ENCODE results near the gene ITGB1BP1.
A peak's percentile ranks its signal among the peaks of the same experiment; 100 is the strongest.

Gene ITGB1BP1

DNA sequence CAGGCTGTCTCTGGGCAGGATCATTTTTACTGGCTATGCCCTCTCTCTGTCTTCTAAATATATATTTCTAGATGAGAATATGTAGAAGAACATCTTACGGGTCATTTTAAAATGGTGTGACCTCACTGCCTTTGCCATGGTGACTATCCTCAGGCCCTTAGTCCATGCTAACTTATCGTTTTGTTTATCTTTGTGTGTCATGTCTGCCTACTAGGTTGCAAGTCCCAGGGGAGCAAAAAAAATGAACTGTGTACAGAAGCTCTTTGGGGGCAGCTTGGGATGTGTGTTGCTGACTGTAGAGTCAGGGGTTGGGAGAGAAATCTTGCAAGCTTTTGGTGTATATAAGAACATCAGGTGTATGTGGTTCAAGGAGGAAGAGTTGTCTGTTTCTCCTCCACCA, 11.2 kb upstream of the ITGB1BP1 start:
- no peaks in the 10 kb centered on the region for H3K9me3 ChIP-seq (ENCODE audit: low read depth, low read length)
- no peak overlapping the region for H3K27ac ChIP-seq
- no peak for DNase-seq (ENCODE audit: low read depth, low spot score)
- H3K36me3 ChIP-seq (ENCODE audit: insufficient read depth, low read length), result peaks cover 79% of the 10 kb centered on the region
- no peak overlapping the region for H3K9ac ChIP-seq (ENCODE audit: insufficient read length)
- TF ChIP-seq POLR2AphosphoS5 (IDR thresholded peaks at IDR 0.05; ENCODE audit: borderline replicate concordance, low read depth, low read length) (no peak), EZH2 (IDR thresholded peaks at IDR 0.05) (no peak), FOXP2 (optimal IDR thresholded peaks at IDR 0.05; ENCODE audit: control extremely low read depth, extremely low read length, insufficient read depth) (no peak)
- H3K4me3 ChIP-seq, result no peak overlapping the region

DNA sequence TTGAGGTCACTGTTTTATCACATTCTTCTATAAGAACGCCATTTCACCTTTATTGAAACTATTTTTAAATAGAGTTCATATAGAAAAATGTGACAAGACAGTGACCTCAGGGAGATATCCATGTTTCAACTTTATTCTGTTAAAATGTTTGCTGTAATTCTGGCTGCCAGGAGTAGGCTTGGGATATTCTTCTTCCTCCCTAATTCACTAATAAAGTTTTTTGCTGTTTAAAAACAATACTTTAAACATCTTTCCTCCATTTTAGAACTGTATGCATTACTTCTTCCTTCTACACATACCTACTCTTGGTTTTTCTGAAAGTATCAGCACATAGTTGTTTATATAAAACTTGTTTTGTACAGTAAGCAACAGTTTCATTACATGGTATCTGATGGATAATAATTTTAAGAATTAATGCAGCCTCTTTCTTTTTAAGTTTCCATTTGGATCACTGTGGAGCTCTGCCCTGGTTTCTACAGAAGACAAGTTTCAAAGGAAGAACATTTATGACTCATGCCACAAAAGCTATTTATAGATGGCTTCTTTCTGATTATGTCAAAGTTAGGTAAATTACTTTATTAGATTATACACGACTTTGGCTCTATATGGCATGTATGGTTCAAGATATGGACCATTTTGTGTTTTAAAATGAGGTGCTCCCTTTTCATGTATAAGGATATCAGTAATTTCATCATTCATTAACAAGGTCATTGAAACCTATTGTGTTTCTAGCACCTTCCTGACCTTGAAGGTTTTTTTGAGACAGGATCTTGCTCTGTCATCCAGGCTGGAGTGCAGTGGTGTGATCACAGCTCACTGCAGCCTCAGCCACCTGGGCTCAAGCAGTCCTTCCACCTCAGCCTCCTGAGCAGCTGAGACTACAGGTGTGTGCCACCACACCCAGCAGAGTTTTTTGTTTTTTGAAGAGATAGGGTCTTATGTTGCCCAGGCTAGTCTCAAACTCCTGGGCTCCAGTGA, 7.3 kb upstream of the ITGB1BP1 start:
- no peak overlapping the region for H3K4me3 ChIP-seq
- no peak overlapping the region for H3K9ac ChIP-seq (ENCODE audit: insufficient read length)
- H3K36me3 ChIP-seq (ENCODE audit: insufficient read depth, low read length), result peaks cover 51% of the 10 kb centered on the region
- DNase-seq (ENCODE audit: low read depth, low spot score), result no peak
- TF ChIP-seq POLR2AphosphoS5 (IDR thresholded peaks at IDR 0.05; ENCODE audit: borderline replicate concordance, low read depth, low read length), result no peak
- no peak for TF ChIP-seq FOXP2 (optimal IDR thresholded peaks at IDR 0.05; ENCODE audit: control extremely low read depth, extremely low read length, insufficient read depth)
- no peaks in the 10 kb centered on the region for H3K9me3 ChIP-seq (ENCODE audit: low read depth, low read length)
- no peak overlapping the region for H3K27ac ChIP-seq

DNA sequence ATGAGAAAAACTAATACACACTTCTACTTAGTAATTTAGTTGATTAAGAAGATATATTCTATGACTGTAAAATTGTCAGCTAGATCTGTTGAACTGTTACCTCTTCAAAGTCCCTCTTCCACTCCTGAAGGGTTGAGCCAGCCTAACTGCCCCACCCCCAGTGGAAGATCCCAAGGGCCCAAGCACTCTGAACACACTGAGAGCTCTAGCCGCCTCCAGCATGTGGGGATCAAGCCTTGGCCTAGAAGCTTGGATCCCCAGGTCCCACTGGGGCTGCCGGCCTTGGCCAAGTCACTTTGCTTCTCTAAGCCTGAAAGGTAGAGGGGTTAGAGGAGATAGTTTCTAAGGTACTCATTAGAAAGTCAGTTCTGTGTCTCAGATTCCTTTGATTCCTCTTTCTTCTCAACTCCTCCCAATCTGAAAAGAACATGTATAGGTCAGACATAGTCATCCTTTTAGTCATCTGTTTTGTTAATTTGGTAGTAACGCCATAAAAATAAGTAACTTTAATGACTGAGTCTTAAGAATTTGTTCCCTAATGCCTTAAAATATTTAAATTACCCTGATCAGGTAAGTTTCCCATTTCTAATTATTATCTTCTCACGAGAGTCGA, 5.7 kb upstream of the ITGB1BP1 start:
- DNase-seq (ENCODE audit: low read depth, low spot score), result no peak
- H3K9me3 ChIP-seq (ENCODE audit: low read depth, low read length), result no peaks in the 10 kb centered on the region
- H3K4me3 ChIP-seq, result no peak overlapping the region
- TF ChIP-seq EZH2 (IDR thresholded peaks at IDR 0.05) (no peak), POLR2AphosphoS5 (IDR thresholded peaks at IDR 0.05; ENCODE audit: borderline replicate concordance, low read depth, low read length) (no peak), FOXP2 (optimal IDR thresholded peaks at IDR 0.05; ENCODE audit: control extremely low read depth, extremely low read length, insufficient read depth) (no peak)
- H3K27ac ChIP-seq, result no peak overlapping the region
- peaks cover 42% of the 10 kb centered on the region for H3K36me3 ChIP-seq (ENCODE audit: insufficient read depth, low read length)
- H3K9ac ChIP-seq (ENCODE audit: insufficient read length), result no peak overlapping the region

DNA sequence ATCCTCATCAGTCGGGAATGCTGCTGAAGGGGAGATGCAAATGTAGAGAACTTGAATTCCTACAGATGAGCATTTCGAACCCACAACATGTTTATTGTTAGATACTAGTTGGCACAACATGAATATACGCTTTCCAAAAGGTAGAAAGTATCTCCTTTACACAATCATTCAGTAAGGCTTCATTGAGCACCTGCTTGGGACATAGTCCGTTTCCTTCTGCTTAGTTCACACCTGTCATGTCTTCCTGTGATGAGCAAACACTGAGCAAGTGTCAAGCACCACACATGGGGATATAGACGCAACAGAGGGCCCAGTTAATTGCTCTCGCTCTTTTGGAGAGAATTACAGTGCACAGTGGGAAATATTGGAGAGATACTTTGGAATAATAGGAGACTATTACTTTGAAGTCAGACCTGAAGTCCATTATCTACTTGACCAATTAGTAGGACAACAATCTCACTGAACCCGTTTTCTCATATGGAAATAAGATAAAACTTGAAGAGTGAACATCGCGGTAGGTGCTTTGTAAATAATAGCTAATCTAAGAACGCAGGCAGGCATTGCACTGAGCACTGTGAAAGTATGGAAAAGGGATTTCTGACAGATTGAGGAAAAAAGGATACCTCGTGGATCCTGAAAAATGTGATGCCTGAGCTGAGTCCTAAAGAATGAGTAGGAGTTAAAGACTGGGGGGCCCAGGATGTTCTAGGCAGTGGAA, 1.3 kb upstream of the ITGB1BP1 start:
- no peak overlapping the region for H3K27ac ChIP-seq
- no peak for DNase-seq (ENCODE audit: low read depth, low spot score)
- H3K4me3 ChIP-seq, result peak overlapping the region; percentile 99

DNA sequence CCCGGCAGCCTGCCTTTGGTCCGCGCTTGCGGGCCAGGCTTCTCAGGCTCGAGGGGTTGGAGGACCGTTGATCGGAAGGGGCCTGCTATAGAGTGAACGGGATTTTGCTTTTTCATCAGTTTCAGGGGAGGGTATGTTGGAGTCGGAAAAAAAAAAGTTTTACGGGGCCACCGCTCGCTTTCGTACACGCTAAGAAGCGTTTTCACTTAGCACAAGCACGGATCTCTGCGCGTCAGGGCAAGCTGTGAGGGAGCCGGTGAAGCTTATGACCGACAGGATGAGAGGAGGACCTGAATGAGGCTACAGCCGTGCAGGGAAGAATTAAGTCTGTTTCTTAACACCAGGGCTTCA, 569 bp upstream of the ITGB1BP1 start:
- Histone ChIP-seq H3K36me3 (ENCODE audit: insufficient read depth, low read length) (peaks cover under 1% of the 10 kb centered on the region; the same call in 1 of the 2 replicates), H3K27ac (peak overlapping the region; percentile 66; the same call in 1 of the 2 replicates), H3K9me3 (ENCODE audit: low read depth, low read length) (no peaks in the 10 kb centered on the region), H3K9ac (ENCODE audit: insufficient read length) (peak overlapping the region; percentile 97), H3K4me3 (peak overlapping the region; percentile 99)
- TF ChIP-seq POLR2AphosphoS5 (IDR thresholded peaks at IDR 0.05; ENCODE audit: borderline replicate concordance, low read depth, low read length) (no peak), EZH2 (IDR thresholded peaks at IDR 0.05) (no peak), FOXP2 (optimal IDR thresholded peaks at IDR 0.05; ENCODE audit: control extremely low read depth, extremely low read length, insufficient read depth) (no peak)
- DNase-seq (ENCODE audit: low read depth, low spot score), result no peak

More for the DNA sequence above, 1.3 kb upstream of the ITGB1BP1 start:
- H3K9ac ChIP-seq (ENCODE audit: insufficient read length), result peak overlapping the region; percentile 97
- H3K36me3 ChIP-seq (ENCODE audit: insufficient read depth, low read length), result peaks cover 7% of the 10 kb centered on the region
- no peak for TF ChIP-seq EZH2 (IDR thresholded peaks at IDR 0.05)
- no peak; the same call in 1 of the 2 replicates for TF ChIP-seq POLR2AphosphoS5 (IDR thresholded peaks at IDR 0.05; ENCODE audit: borderline replicate concordance, low read depth, low read length)
- TF ChIP-seq FOXP2 (optimal IDR thresholded peaks at IDR 0.05; ENCODE audit: control extremely low read depth, extremely low read length, insufficient read depth), result no peak
- H3K9me3 ChIP-seq (ENCODE audit: low read depth, low read length), result no peaks in the 10 kb centered on the region

DNA sequence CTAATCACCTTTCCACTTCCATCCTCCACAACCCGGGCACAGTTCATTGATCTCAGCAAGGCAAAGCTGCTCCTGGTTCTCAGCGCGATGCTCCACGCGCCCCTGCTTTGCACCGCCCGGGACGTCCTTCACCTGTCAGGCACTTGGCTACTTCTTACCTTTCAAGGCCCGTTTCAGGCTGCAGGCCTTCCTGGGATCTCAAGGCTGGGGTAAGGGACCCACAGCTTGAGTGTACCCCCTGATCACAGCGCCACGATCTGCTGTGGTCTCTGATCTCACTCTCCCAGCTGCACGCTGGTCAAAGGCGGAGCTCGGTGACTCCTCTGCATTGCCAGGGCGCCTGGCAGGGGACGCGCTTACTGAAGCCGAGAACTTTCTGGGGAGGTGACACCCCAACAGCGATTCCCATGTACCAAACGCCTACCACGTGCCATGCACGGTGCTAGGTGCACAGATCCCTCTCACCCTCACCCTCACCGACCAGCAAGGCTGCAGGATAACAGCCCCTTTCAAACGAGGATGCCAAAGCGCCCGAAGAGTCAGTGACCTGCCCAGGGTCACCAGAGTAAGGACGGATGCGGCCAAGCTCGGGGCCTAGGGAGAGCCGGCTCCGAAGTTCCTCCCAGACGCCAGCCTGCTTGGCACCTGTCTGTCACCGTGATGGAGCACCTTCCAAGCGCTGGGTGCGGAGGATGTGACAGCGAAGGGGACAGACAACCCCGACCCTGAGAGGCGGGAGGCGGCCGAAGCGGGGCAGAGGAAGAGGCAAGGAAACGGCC, 818 bp downstream of the ITGB1BP1 start:
- H3K36me3 ChIP-seq (ENCODE audit: insufficient read depth, low read length), result peaks cover 9% of the 10 kb centered on the region
- peak overlapping the region; percentile 99 for H3K4me3 ChIP-seq
- H3K27ac ChIP-seq, result no peak overlapping the region
- no peaks in the 10 kb centered on the region for H3K9me3 ChIP-seq (ENCODE audit: low read depth, low read length)
- TF ChIP-seq FOXP2 (optimal IDR thresholded peaks at IDR 0.05; ENCODE audit: control extremely low read depth, extremely low read length, insufficient read depth) (no peak), POLR2AphosphoS5 (IDR thresholded peaks at IDR 0.05; ENCODE audit: borderline replicate concordance, low read depth, low read length) (no peak), EZH2 (IDR thresholded peaks at IDR 0.05) (no peak)
- H3K9ac ChIP-seq (ENCODE audit: insufficient read length), result peak overlapping the region; percentile 90
- no peak for DNase-seq (ENCODE audit: low read depth, low spot score)

DNA sequence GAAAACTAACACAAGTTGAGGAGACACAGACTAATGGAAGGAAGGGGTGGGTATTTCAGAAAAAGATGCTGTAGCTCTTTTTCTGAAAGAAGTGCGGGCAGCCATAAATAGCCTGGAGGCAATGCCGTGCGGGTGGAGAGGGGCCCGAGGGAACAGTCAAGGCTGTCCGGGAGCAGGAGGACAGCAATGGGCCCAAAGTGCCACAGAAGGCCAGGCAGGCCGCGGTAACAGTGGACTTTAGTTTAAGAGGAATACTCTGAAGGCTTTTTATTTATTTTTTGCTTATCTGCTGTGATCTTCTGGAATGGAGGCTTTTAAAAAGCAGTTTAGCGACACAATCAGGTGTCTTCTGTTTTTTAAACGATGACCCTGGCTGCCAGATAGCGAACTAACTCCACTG, 2.8 kb downstream of the ITGB1BP1 start:
- no peak for DNase-seq (ENCODE audit: low read depth, low spot score)
- no peak overlapping the region for H3K9ac ChIP-seq (ENCODE audit: insufficient read length)
- no peaks in the 10 kb centered on the region for H3K9me3 ChIP-seq (ENCODE audit: low read depth, low read length)
- TF ChIP-seq POLR2AphosphoS5 (IDR thresholded peaks at IDR 0.05; ENCODE audit: borderline replicate concordance, low read depth, low read length) (no peak), FOXP2 (optimal IDR thresholded peaks at IDR 0.05; ENCODE audit: control extremely low read depth, extremely low read length, insufficient read depth) (no peak), EZH2 (IDR thresholded peaks at IDR 0.05) (no peak)
- H3K27ac ChIP-seq, result no peak overlapping the region
- H3K36me3 ChIP-seq (ENCODE audit: insufficient read depth, low read length), result peaks cover 9% of the 10 kb centered on the region
- H3K4me3 ChIP-seq, result no peak overlapping the region
